H1 (cell line): ENCODE data around the gene RRBP1. TPM values are rescaled to one million over a fixed set of nuclear protein-coding genes. Genes with fewer than 3 reads are reported as not detected.
A peak's percentile ranks its signal among the peaks of the same experiment; 100 is the strongest.

Experiments used
- CTCF ChIA-PET: fragments of 300-600 bp; sonication (Branson Sonifier 250); formaldehyde crosslinking; loops from one replicate; lab custom pipeline; 2021; ENCODE audit not compliant: partially characterized antibody; lab: Charles Lee
- POLR2A ChIA-PET: fragments of 300-600 bp; sonication (Branson Sonifier 250); formaldehyde crosslinking; loops from one replicate; lab custom pipeline; 2021; ENCODE audit warnings: inconsistent platforms; ENCODE audit not compliant: partially characterized antibody; lab: Charles Lee
- DNase-seq, 2 experiments: peaks; one replicate each; pipeline versions ENCODE4 v3.0.0 to v3.0.0-alpha.2; 2010 to 2022; ENCODE audit warnings: low spot score in 2 of 2, low read depth in 1 of 2, mixed read lengths in 1 of 2
- FAIRE-seq: peaks from 2 replicates; lab custom pipeline; 2011; peaks lifted over from hg19 to GRCh38; lab: Jason Lieb, UNC
- H2AFZ ChIP-seq: 2 replicates; pipeline ENCODE4 v1.8.1; 2012; ENCODE audit warnings: low read length, inconsistent platforms
- H2AK5ac ChIP-seq: 2 replicates; pipeline ENCODE4 v1.6.1; 2013; ENCODE audit warnings: low read depth, low read length
- H2BK120ac ChIP-seq: replicated peaks from 2 replicates; pipeline ENCODE3; 2013; ENCODE audit warnings: low read depth, low read length, inconsistent platforms
- H2BK12ac ChIP-seq: 2 replicates; pipeline ENCODE4 v1.6.1; 2013; ENCODE audit warnings: low read depth, low read length
- H2BK15ac ChIP-seq: 2 replicates; pipeline ENCODE4 v1.6.1; 2013; ENCODE audit warnings: low read length
- H2BK20ac ChIP-seq: 2 replicates; pipeline ENCODE4 v1.6.1; 2013; ENCODE audit warnings: low read length
- H2BK5ac ChIP-seq: 2 replicates; pipeline ENCODE4 v1.6.1; 2013; ENCODE audit warnings: low read depth, low read length
- H3K14ac ChIP-seq: 2 replicates; pipeline ENCODE4 v1.6.1; 2013; ENCODE audit warnings: inconsistent platforms; ENCODE audit not compliant: insufficient read length
- H3K18ac ChIP-seq: 2 replicates; pipeline ENCODE4 v1.6.1; 2013; ENCODE audit warnings: low read length; ENCODE audit errors: extremely low read depth
- H3K23ac ChIP-seq: 2 replicates; pipeline ENCODE4 v1.6.1; 2013; ENCODE audit warnings: inconsistent platforms; ENCODE audit not compliant: insufficient read length
- H3K23me2 ChIP-seq: 2 replicates; pipeline ENCODE4 v1.6.1; 2013; ENCODE audit warnings: low read depth, low read length
- H3K27ac ChIP-seq: 2 replicates; pipeline ENCODE4 v1.6.1; 2011; ENCODE audit warnings: low read depth, low read length, inconsistent platforms
- H3K27me3 ChIP-seq, 4 experiments: replicated peaks in 1 of 4; 1 replicate in 1 of 4; 2 replicates in 3 of 4; pipeline versions ENCODE4 v1.6.1 to v1.8.1; 2011 to 2013; ENCODE audit warnings: low read length in 3 of 4, mild to moderate bottlenecking in 3 of 4, inconsistent platforms in 2 of 4, mixed read lengths in 2 of 4, moderate library complexity in 1 of 4; ENCODE audit not compliant: control insufficient read depth in 3 of 4, insufficient read depth in 3 of 4; ENCODE audit errors: extremely low read depth in 1 of 4
- H3K36me3 ChIP-seq, 4 experiments: 2 replicates each; pipeline versions ENCODE4 v1.6.1 to v1.8.1; 2011 to 2013; ENCODE audit warnings: mild to moderate bottlenecking in 4 of 4, low read length in 3 of 4, moderate library complexity in 2 of 4, control low read depth in 1 of 4, inconsistent platforms in 1 of 4; ENCODE audit not compliant: insufficient read depth in 4 of 4, control insufficient read depth in 2 of 4
- H3K4ac ChIP-seq: replicated peaks from 2 replicates; pipeline ENCODE3; 2013; ENCODE audit warnings: low read length, low read depth, mixed read lengths, inconsistent platforms; ENCODE audit not compliant: insufficient read length
- H3K4me1 ChIP-seq, 4 experiments: replicated peaks in 1 of 4; 1 replicate in 1 of 4; 2 replicates in 3 of 4; pipeline versions ENCODE4 v1.6.1 to v1.8.1; 2011 to 2013; ENCODE audit warnings: low read length in 3 of 4, inconsistent platforms in 2 of 4, mixed read lengths in 1 of 4; ENCODE audit not compliant: insufficient read depth in 4 of 4, control insufficient read depth in 3 of 4
- H3K4me2 ChIP-seq, 2 experiments: 2 replicates each; pipeline versions ENCODE4 v1.6.1 to v1.8.1; 2011 to 2013; ENCODE audit warnings: low read depth in 2 of 2, low read length in 2 of 2, control low read depth in 1 of 2, inconsistent platforms in 1 of 2, mild to moderate bottlenecking in 1 of 2; ENCODE audit not compliant: insufficient read depth in 1 of 2
- H3K4me3 ChIP-seq, 4 experiments: fragments of 200-600, 300-600 bp in 1 of 4; sonication (generic), shearing (Covaris generic), sonication (Bioruptor Twin) in 1 of 4; 2 replicates each; pipeline versions ENCODE4 v1.5.1 to v1.8.1; 2011 to 2016; ENCODE audit warnings: low read length in 4 of 4, low read depth in 3 of 4, control low read depth in 2 of 4, inconsistent platforms in 2 of 4, mild to moderate bottlenecking in 2 of 4, mixed read lengths in 1 of 4, moderate library complexity in 1 of 4; ENCODE audit not compliant: insufficient read depth in 2 of 4; ENCODE audit errors: extremely low read depth in 1 of 4
- H3K56ac ChIP-seq: replicated peaks from 2 replicates; pipeline ENCODE3; 2013; ENCODE audit warnings: low read depth, mild to moderate bottlenecking, mixed read lengths, low read length, inconsistent platforms; ENCODE audit not compliant: insufficient read length
- H3K79me1 ChIP-seq: 2 replicates; pipeline ENCODE4 v1.6.1; 2013; ENCODE audit warnings: low read depth, low read length, control low read depth
- H3K79me2 ChIP-seq, 2 experiments: 2 replicates each; pipeline versions ENCODE4 v1.6.1 to v1.8.1; 2012 to 2013; ENCODE audit warnings: low read length in 2 of 2, mild to moderate bottlenecking in 2 of 2, inconsistent platforms in 1 of 2; ENCODE audit not compliant: insufficient read depth in 2 of 2, control insufficient read depth in 1 of 2
- H3K9ac ChIP-seq, 4 experiments: replicated peaks in 1 of 4; 1 replicate in 1 of 4; 2 replicates in 3 of 4; pipeline versions ENCODE4 v1.6.1 to v1.8.1; 2011 to 2013; ENCODE audit warnings: low read depth in 3 of 4, low read length in 3 of 4, control low read depth in 2 of 4, mild to moderate bottlenecking in 2 of 4, moderate library complexity in 2 of 4, inconsistent platforms in 1 of 4; ENCODE audit errors: extremely low read depth in 1 of 4
- H3K9me3 ChIP-seq, 2 experiments: 2 replicates each; pipeline versions ENCODE4 v1.6.1 to v1.8.1; 2012 to 2013; ENCODE audit warnings: mild to moderate bottlenecking in 2 of 2, moderate library complexity in 2 of 2, control low read depth in 1 of 2, inconsistent platforms in 1 of 2, low read depth in 1 of 2, low read length in 1 of 2, mixed read lengths in 1 of 2; ENCODE audit not compliant: insufficient read depth in 2 of 2
- H4K20me1 ChIP-seq, 2 experiments: replicated peaks in 1 of 2; 2 replicates each; pipeline versions ENCODE3 to v1.8.1; 2011 to 2013; ENCODE audit warnings: inconsistent platforms in 2 of 2, low read length in 2 of 2, mild to moderate bottlenecking in 1 of 2; ENCODE audit not compliant: insufficient read depth in 2 of 2, control insufficient read depth in 1 of 2
- H4K5ac ChIP-seq: 2 replicates; pipeline ENCODE4 v1.6.1; 2013; ENCODE audit warnings: low read length, low read depth, mixed read lengths, inconsistent platforms; ENCODE audit not compliant: insufficient read length
- H4K8ac ChIP-seq: 2 replicates; pipeline ENCODE4 v1.8.0; 2013; ENCODE audit warnings: mild to moderate bottlenecking, moderate library complexity, low read length, inconsistent platforms; ENCODE audit not compliant: insufficient read depth; ENCODE audit errors: extremely low read depth
- H4K91ac ChIP-seq: replicated peaks from 2 replicates; pipeline ENCODE3; 2013; ENCODE audit warnings: low read length, mixed read lengths, inconsistent platforms; ENCODE audit not compliant: insufficient read length
- BCL11A ChIP-seq, 2 experiments: IDR thresholded peaks; one replicate each; pipeline ENCODE4 v1.6.1; 2011; ENCODE audit warnings: low read depth in 2 of 2, low read length in 2 of 2, mild to moderate bottlenecking in 2 of 2
- CBX5 ChIP-seq: fragments of 300-800, 300-1000 bp; sonication (generic); IDR thresholded peaks from 2 replicates; pipeline ENCODE4 v1.7.1; 2016; ENCODE audit warnings: antibody characterized with exemption, low read length, low read depth
- CHD2 ChIP-seq: IDR thresholded peaks from 2 replicates; pipeline ENCODE4 v1.6.1; 2012; ENCODE audit warnings: low read length, improper control_type of control experiment
- EP300 ChIP-seq, 2 experiments: IDR thresholded peaks; 1 replicate in 1 of 2; 2 replicates in 1 of 2; pipeline ENCODE4 v1.6.1; 2011 to 2012; ENCODE audit warnings: low read depth in 2 of 2, low read length in 2 of 2, mild to moderate bottlenecking in 2 of 2, borderline replicate concordance in 1 of 2, inconsistent platforms in 1 of 2, moderate library complexity in 1 of 2
- HDAC6 ChIP-seq: IDR thresholded peaks from one replicate; pipeline ENCODE4 v1.7.1; 2012; ENCODE audit warnings: low read depth, mild to moderate bottlenecking, inconsistent platforms, low read length, moderate library complexity
- POLR2A ChIP-seq, 2 experiments: IDR thresholded peaks; 1 replicate in 1 of 2; 2 replicates in 1 of 2; pipeline ENCODE4 v1.6.1; 2011; ENCODE audit warnings: low read depth in 2 of 2, low read length in 2 of 2, mild to moderate bottlenecking in 2 of 2; ENCODE audit errors: control extremely low read depth in 1 of 2
- SAP30 ChIP-seq: fragments of 300-600 bp; sonication (generic); IDR thresholded peaks from 2 replicates; pipeline ENCODE4 v1.7.1; 2012; ENCODE audit warnings: low read length, moderate library complexity, mild to moderate bottlenecking, inconsistent platforms; ENCODE audit not compliant: insufficient read depth, insufficient replicate concordance
- SIX5 ChIP-seq: IDR thresholded peaks from 2 replicates; pipeline ENCODE4 v1.6.1; 2011; ENCODE audit warnings: mild to moderate bottlenecking, low read depth, low read length
- WGBS, 2 experiments: shearing (Covaris generic) in 1 of 2; methylation state at CpG; one replicate each; pipeline versions ENCODE4 v1.1.6 to v1.1.7; 2013 to 2015; ENCODE audit warnings: low lambda C conversion rate in 2 of 2, mixed read lengths in 2 of 2, inconsistent platforms in 1 of 2, low coverage in 1 of 2, missing lambda C conversion rate in 1 of 2; ENCODE audit not compliant: insufficient replicate concordance in 2 of 2, insufficient coverage in 1 of 2, insufficient read length in 1 of 2; ENCODE audit errors: extremely low coverage in 1 of 2, missing lambda C conversion rate in 1 of 2; 5-methylcytosine and 5-hydroxymethylcytosine counted together
- polyA plus RNA-seq, 7 experiments: library from polyadenylated mRNA; depleted of rRNA in 3 of 7; stranded (reverse) in 5 of 7; unstranded in 2 of 7; fragments of >200 nt in 5 of 7; fragments of 200-250 nt in 2 of 7; gene quantifications; 1 replicate in 5 of 7; 2 replicates in 1 of 7; 4 replicates in 1 of 7; pipeline versions ENCODE4 v1.2.1 to v1.2.3, GENCODE V29; 2011 to 2013; ENCODE audit warnings: missing spikeins in 2 of 7, mixed read lengths in 2 of 7
- total RNA-seq: library from RNA; stranded (reverse); fragmentation: NEBNext Ultra II Directional; extraction: Animal tissue kit (Norgen Biotek cat#: 25700); gene quantifications from 2 replicates; pipeline ENCODE4 v1.2.1, GENCODE V29; 2021
- TF ChIP-seq, protein P1 (sequence below): IDR thresholded peaks from 2 replicates; pipeline ENCODE4 v1.6.1; 2012; ENCODE audit warnings: low read length, inconsistent platforms

RRBP1 gene
- total and polyA plus RNA-seq, 2 of the 8 experiments (the other 6 are each of a cell fraction or from before 2014, with no cell fraction given): 15.9 to 157 TPM

DNA sequence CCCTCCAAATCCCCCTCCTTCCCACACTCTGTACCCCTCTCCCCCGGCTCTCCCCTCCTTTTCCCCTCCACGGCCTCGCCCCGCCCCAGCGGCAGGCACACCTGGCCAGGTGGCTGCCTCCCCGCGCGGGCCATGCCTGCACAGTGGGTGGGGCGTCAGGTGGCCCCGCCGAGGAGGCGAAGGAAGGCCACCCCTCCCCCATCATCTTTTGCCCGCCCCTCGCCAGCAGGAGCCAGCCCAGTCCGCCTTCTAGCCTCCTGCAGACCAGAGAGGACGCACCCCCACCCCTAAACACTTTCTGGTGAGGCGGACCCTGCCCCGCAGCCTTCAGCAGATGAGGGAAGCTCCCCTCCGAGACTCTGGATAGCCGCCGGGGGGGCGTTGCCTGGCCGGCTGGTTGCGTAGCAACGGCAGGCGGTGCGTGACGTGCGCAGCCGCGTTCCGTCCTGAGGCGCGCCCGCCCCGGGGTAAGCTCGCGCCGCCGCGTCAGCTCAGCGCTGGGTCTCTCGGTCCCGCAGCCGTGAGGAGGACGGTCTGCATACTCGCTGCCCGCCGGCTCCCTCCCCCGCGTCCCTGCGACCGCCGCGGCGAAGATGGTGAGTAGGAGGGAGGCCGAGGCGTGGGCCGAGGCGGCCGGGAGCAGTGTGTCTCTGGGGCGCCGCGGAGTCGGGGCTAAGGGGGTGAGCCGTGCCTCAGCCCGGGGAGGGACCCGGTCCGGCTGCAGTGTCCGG is 112.3 kb downstream of the RRBP1 start, which contains the start of gene DSTN:
Gene DSTN, plus strand, starts transcription at position 460 of the 731 bp plus-strand sequence. Its CDS starts 134 bp downstream, at position 594.
- Histone ChIP-seq H3K23me2 (peaks cover 7% of the 10 kb centered on the region), H2BK5ac (peak within 1 kb of the TSS; percentile 94), H4K8ac (peak within 1 kb of the TSS; percentile 94), H2BK20ac (0 out of 2 replicates have a peak within 1 kb of the TSS, but pooled peaks have one; percentile 6), H3K56ac (peak within 1 kb of the TSS; percentile 89), H3K4me1 (peaks cover 3 to 26% (median 15%) of the 10 kb centered on the region in 4 experiments; a peak in 6 of 7 replicates), H3K9ac (peak within 1 kb of the TSS; percentile 77 to 88 (median 81)), H3K4me2 (peak within 1 kb of the TSS; percentile 80 to 91), H2BK12ac (peak within 1 kb of the TSS; percentile 82), H2BK15ac (no peak within 1 kb of the TSS; the same call in 1 of the 2 replicates), H3K79me1 (no peaks in the 10 kb centered on the region; the same call in 1 of the 2 replicates), H3K23ac (no peak within 1 kb of the TSS), H3K9me3 (no peaks in the 10 kb centered on the region), H2BK120ac (no peak within 1 kb of the TSS), H3K27ac (peak within 1 kb of the TSS; percentile 89), H3K79me2 (peaks cover 10 to 47% of the 10 kb centered on the region in 2 experiments; a peak in 3 of 4 replicates), H4K91ac (peak within 1 kb of the TSS; percentile 83), H2AFZ (no peak within 1 kb of the TSS), H3K27me3 (no peaks in the 10 kb centered on the region), H3K18ac (peak within 1 kb of the TSS; percentile 95), H4K20me1 (peaks cover 0 to 9% of the 10 kb centered on the region in 2 experiments), H3K4ac (peak within 1 kb of the TSS; percentile 78), H3K4me3 (peak within 1 kb of the TSS; percentile 84 to 93 (median 88)), H4K5ac (peak within 1 kb of the TSS; percentile 64), H2AK5ac (no peak within 1 kb of the TSS), H3K14ac (no peak within 1 kb of the TSS), H3K36me3 (no peaks in the 10 kb centered on the region)
- FAIRE-seq (no peak), DNase-seq (peak; percentile 93 to 96)
- 0% methylated on average over 42 of the region's 70 CpGs; no CpG with 5 or more reads in 1 of the 2 experiments for WGBS, 2 experiments
- CTCF ChIA-PET: interaction anchor here (0.5 to 3.2 kb wide), 13 partner anchors 10 to 82 kb away, joined by 3 to 23 read pairs (median 6); no protein-coding TSS in a partner anchor
- POLR2A ChIA-PET: interaction anchor here (0.6 to 4.3 kb wide), 28 partner anchors 9 to 400 kb away, joined by 3 to 26 read pairs (median 7); partner anchors contain the start of genes BFSP1, MGME1 and SNX5
- TF ChIP-seq HDAC6 (no peak), SIX5 (no peak), CBX5 (no peak), CHD2 (0 out of 2 replicates have a peak, but pooled peaks have one; percentile 23), EP300 (IDR thresholded peaks at IDR 0.05; ENCODE audit: borderline replicate concordance in 1 of 2, low read depth in 2 of 2, low read length in 2 of 2) (peak in 1 of 2 experiments; percentile 52; a peak in 1 of 3 replicates), SAP30 (no peak), POLR2A (IDR thresholded peaks at IDR 0.05; ENCODE audit: control extremely low read depth in 1 of 2, low read depth in 2 of 2, low read length in 2 of 2) (no peak), BCL11A (IDR thresholded peaks at IDR 0.05; ENCODE audit: low read depth in 2 of 2, low read length in 2 of 2) (no peak)
- TF ChIP-seq, protein P1, sequence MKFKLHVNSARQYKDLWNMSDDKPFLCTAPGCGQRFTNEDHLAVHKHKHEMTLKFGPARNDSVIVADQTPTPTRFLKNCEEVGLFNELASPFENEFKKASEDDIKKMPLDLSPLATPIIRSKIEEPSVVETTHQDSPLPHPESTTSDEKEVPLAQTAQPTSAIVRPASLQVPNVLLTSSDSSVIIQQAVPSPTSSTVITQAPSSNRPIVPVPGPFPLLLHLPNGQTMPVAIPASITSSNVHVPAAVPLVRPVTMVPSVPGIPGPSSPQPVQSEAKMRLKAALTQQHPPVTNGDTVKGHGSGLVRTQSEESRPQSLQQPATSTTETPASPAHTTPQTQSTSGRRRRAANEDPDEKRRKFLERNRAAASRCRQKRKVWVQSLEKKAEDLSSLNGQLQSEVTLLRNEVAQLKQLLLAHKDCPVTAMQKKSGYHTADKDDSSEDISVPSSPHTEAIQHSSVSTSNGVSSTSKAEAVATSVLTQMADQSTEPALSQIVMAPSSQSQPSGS: no peak
